ENCODE results near the gene MTHFD1L. TPM values are rescaled to one million over a fixed set of nuclear protein-coding genes. Genes with fewer than 3 reads are reported as not detected.
"Not testable (repeated sequence)": the region's sequence is repeated elsewhere in the genome, so short reads cannot be mapped to it uniquely, and the experiment has no call there.

The MTHFD1L gene
- total and polyA plus RNA-seq, 2 donors from 2014 or later: 4.7 to 39.6 TPM

- FAIRE-seq: no peak
Observed at GRCh38 chr6:150826788-150827187, 38.7 kb upstream of the MTHFD1L start.

GRCh38 chr6:150828107-150828506, 37.4 kb upstream of the MTHFD1L start:
- H3K9me3 ChIP-seq (ENCODE audit: control insufficient read depth in 2 of 3, insufficient read depth in 1 of 3, low read length in 3 of 3); H3K36me3 ChIP-seq (ENCODE audit: control insufficient read depth in 2 of 3, insufficient read depth in 3 of 3, low read length in 3 of 3); H3K27ac ChIP-seq (ENCODE audit: low read depth in 2 of 2, low read length in 2 of 2); FAIRE-seq; DNase-seq; H3K4me3 ChIP-seq (ENCODE audit: low read length in 3 of 3); H3K27me3 ChIP-seq (ENCODE audit: control insufficient read depth, insufficient read depth, low read length); intact Hi-C loops (cut with DNase I); H3K4me1 ChIP-seq (ENCODE audit: control insufficient read depth in 2 of 3, insufficient read depth in 2 of 3, low read depth in 1 of 3, low read length in 3 of 3); H3K9ac ChIP-seq (ENCODE audit: low read length in 3 of 3): not testable (repeated sequence)

More at GRCh38 chr6:150826788-150827187, 38.7 kb upstream of the MTHFD1L start:
- H3K27me3 ChIP-seq (ENCODE audit: control insufficient read depth, insufficient read depth, low read length): no peaks in the 10 kb centered on the region
- no peak for TF ChIP-seq CTCF (IDR thresholded peaks at IDR 0.05; ENCODE audit: borderline replicate concordance, extremely low read depth, insufficient read depth)
- DNase-seq: no peak
- H3K4me1 ChIP-seq (ENCODE audit: control insufficient read depth in 2 of 3, insufficient read depth in 2 of 3, low read depth in 1 of 3, low read length in 3 of 3): no peaks in the 10 kb centered on the region
- no peak overlapping the region for H3K27ac ChIP-seq (ENCODE audit: low read depth in 2 of 2, low read length in 2 of 2)
- intact Hi-C loops (cut with DNase I): no loop called here
- H3K36me3 ChIP-seq (ENCODE audit: control insufficient read depth in 2 of 3, insufficient read depth in 3 of 3, low read length in 3 of 3): peaks cover 0 to 6% (median 2%) of the 10 kb centered on the region in 3 donors
- no peak overlapping the region for H3K4me3 ChIP-seq (ENCODE audit: low read length in 3 of 3)
- no peak overlapping the region for H3K9ac ChIP-seq (ENCODE audit: low read length in 3 of 3)
- no peaks in the 10 kb centered on the region for H3K9me3 ChIP-seq (ENCODE audit: control insufficient read depth in 2 of 3, insufficient read depth in 1 of 3, low read length in 3 of 3)

- Histone ChIP-seq H3K4me3 (ENCODE audit: low read length in 3 of 3) (no peak overlapping the region), H3K27me3 (ENCODE audit: control insufficient read depth, insufficient read depth, low read length) (no peaks in the 10 kb centered on the region), H3K36me3 (ENCODE audit: control insufficient read depth in 2 of 3, insufficient read depth in 3 of 3, low read length in 3 of 3) (peaks cover 0 to 6% (median 4%) of the 10 kb centered on the region in 3 donors), H3K9ac (ENCODE audit: low read length in 3 of 3) (no peak overlapping the region), H3K4me1 (ENCODE audit: control insufficient read depth in 2 of 3, insufficient read depth in 2 of 3, low read depth in 1 of 3, low read length in 3 of 3) (no peaks in the 10 kb centered on the region), H3K27ac (ENCODE audit: low read depth in 2 of 2, low read length in 2 of 2) (no peak overlapping the region), H3K9me3 (ENCODE audit: control insufficient read depth in 2 of 3, insufficient read depth in 1 of 3, low read length in 3 of 3) (no peaks in the 10 kb centered on the region)
- intact Hi-C loops (cut with DNase I): no loop called here
- FAIRE-seq (no peak), DNase-seq (no peak)
- no peak for TF ChIP-seq CTCF (IDR thresholded peaks at IDR 0.05; ENCODE audit: borderline replicate concordance, extremely low read depth, insufficient read depth)
Observed at GRCh38 chr6:150830439-150831165, 34.9 kb upstream of the MTHFD1L start.

- Histone ChIP-seq H3K4me1 (ENCODE audit: control insufficient read depth in 2 of 3, insufficient read depth in 2 of 3, low read depth in 1 of 3, low read length in 3 of 3) (no peaks in the 10 kb centered on the region), H3K9me3 (ENCODE audit: control insufficient read depth in 2 of 3, insufficient read depth in 1 of 3, low read length in 3 of 3) (no peaks in the 10 kb centered on the region), H3K36me3 (ENCODE audit: control insufficient read depth in 2 of 3, insufficient read depth in 3 of 3, low read length in 3 of 3) (peaks cover 0 to 6% (median 4%) of the 10 kb centered on the region in 3 donors), H3K9ac (ENCODE audit: low read length in 3 of 3) (no peak overlapping the region), H3K4me3 (ENCODE audit: low read length in 3 of 3) (no peak overlapping the region), H3K27ac (ENCODE audit: low read depth in 2 of 2, low read length in 2 of 2) (no peak overlapping the region), H3K27me3 (ENCODE audit: control insufficient read depth, insufficient read depth, low read length) (no peaks in the 10 kb centered on the region)
- DNase-seq (no peak), FAIRE-seq (no peak)
- intact Hi-C loops (cut with DNase I): no loop called here
- TF ChIP-seq CTCF (IDR thresholded peaks at IDR 0.05; ENCODE audit: borderline replicate concordance, extremely low read depth, insufficient read depth): no peak
Observed at GRCh38 chr6:150831577-150831976, 33.9 kb upstream of the MTHFD1L start.

Data from kidney (tissue), 14 donors.